Activated T-cell treated with anti-CD3 and anti-CD28 coated beads for 24 hours (primary cell): Measurements from ENCODE around the gene B4GALT4.
A peak's percentile ranks its signal among the peaks of the same experiment; 100 is the strongest.
"Not testable (repeated sequence)": the region's sequence is repeated elsewhere in the genome, so short reads cannot be mapped to it uniquely, and the experiment has no call there.

Source experiments
- DNase-seq: peaks from one replicate; pipeline ENCODE4 v3.0.0-alpha.2; 2020; ENCODE audit warnings: low read depth

The B4GALT4 gene

GRCh38 chr3:119240591-119241434 lies at the start of gene B4GALT4:
B4GALT4 (minus strand) TSS chr3:119240878; CDS start chr3:119230099, 10,779 bp downstream.
- DNase-seq, result peak; percentile 60

- no peak for DNase-seq
Measured at GRCh38 chr3:119289404-119289770, 48.7 kb upstream of the B4GALT4 start.

- no peak for DNase-seq
Measured at GRCh38 chr3:119288669-119289403, 48.2 kb upstream of the B4GALT4 start.

- DNase-seq, result no peak
Measured at GRCh38 chr3:119279584-119280243, 39.0 kb upstream of the B4GALT4 start.

- DNase-seq, result no peak
Measured at GRCh38 chr3:119279101-119279554, 38.5 kb upstream of the B4GALT4 start.

GRCh38 chr3:119276680-119277079 lies 36.0 kb upstream of the B4GALT4 start:
- no peak for DNase-seq

- DNase-seq, result not testable (repeated sequence)
Measured at GRCh38 chr3:119270212-119270611, 29.5 kb upstream of the B4GALT4 start.

- no peak for DNase-seq
Measured at GRCh38 chr3:119261055-119261454, 20.4 kb upstream of the B4GALT4 start.

GRCh38 chr3:119259821-119260220 lies 19.1 kb upstream of the B4GALT4 start:
- no peak for DNase-seq

GRCh38 chr3:119258915-119259314 lies 18.2 kb upstream of the B4GALT4 start:
- no peak for DNase-seq

- DNase-seq, result no peak
Measured at GRCh38 chr3:119257654-119258410, 17.2 kb upstream of the B4GALT4 start.

- DNase-seq, result no peak
Measured at GRCh38 chr3:119257111-119257510, 16.4 kb upstream of the B4GALT4 start.

- DNase-seq, result no peak
Measured at GRCh38 chr3:119255214-119255613, 14.5 kb upstream of the B4GALT4 start.

- DNase-seq, result no peak
Measured at GRCh38 chr3:119245778-119246177, 5.1 kb upstream of the B4GALT4 start.

GRCh38 chr3:119243712-119244111 lies 3.0 kb upstream of the B4GALT4 start:
- DNase-seq, result no peak

- not testable (repeated sequence) for DNase-seq
Measured at GRCh38 chr3:119243058-119243529, 2.4 kb upstream of the B4GALT4 start.

GRCh38 chr3:119242387-119243057 lies 1.8 kb upstream of the B4GALT4 start:
- DNase-seq, result not testable (repeated sequence)

- peak; percentile 18 for DNase-seq
Measured at GRCh38 chr3:119240101-119240590, 532 bp downstream of the B4GALT4 start.

- DNase-seq, result no peak
Measured at GRCh38 chr3:119239206-119239820, 1.4 kb downstream of the B4GALT4 start.

GRCh38 chr3:119238363-119238762 lies 2.3 kb downstream of the B4GALT4 start:
- DNase-seq, result no peak
